GM10266 (cell line): ENCODE measurements around the gene HNRNPDL.

Experiments used
- DNase-seq: peaks from one replicate; pipeline ENCODE4 v3.0.0; 2012; ENCODE audit errors: extremely low spot score
- TF ChIP-seq, protein P1 (sequence below): IDR thresholded peaks from 2 replicates; pipeline ENCODE4 v1.5.1; 2012; ENCODE audit warnings: mild to moderate bottlenecking, low read depth; ENCODE audit not compliant: control insufficient read depth, insufficient read depth; ENCODE audit errors: missing control alignments

Gene HNRNPDL

DNA sequence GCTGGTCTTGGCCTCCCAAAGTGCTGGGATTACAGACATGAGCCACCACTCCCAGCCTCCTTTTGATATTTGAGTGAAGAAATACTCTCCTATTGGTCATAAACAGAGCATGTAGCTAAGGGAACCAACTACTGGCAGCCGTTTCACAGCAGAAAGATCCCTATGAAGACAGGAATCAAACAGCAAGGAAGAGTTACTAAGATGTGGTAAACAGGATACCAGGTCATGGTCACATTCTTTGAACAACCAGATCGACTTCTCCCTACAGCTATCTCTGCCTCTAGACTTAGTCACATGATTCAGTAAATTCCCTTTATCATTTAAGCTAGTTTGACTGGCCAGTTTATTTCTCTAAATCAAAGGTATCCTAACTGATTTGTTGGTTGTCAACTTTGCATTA, 47.5 kb downstream of the HNRNPDL start:
- no peak for DNase-seq
- TF ChIP-seq, protein P1, sequence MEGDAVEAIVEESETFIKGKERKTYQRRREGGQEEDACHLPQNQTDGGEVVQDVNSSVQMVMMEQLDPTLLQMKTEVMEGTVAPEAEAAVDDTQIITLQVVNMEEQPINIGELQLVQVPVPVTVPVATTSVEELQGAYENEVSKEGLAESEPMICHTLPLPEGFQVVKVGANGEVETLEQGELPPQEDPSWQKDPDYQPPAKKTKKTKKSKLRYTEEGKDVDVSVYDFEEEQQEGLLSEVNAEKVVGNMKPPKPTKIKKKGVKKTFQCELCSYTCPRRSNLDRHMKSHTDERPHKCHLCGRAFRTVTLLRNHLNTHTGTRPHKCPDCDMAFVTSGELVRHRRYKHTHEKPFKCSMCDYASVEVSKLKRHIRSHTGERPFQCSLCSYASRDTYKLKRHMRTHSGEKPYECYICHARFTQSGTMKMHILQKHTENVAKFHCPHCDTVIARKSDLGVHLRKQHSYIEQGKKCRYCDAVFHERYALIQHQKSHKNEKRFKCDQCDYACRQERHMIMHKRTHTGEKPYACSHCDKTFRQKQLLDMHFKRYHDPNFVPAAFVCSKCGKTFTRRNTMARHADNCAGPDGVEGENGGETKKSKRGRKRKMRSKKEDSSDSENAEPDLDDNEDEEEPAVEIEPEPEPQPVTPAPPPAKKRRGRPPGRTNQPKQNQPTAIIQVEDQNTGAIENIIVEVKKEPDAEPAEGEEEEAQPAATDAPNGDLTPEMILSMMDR = no peak

DNA sequence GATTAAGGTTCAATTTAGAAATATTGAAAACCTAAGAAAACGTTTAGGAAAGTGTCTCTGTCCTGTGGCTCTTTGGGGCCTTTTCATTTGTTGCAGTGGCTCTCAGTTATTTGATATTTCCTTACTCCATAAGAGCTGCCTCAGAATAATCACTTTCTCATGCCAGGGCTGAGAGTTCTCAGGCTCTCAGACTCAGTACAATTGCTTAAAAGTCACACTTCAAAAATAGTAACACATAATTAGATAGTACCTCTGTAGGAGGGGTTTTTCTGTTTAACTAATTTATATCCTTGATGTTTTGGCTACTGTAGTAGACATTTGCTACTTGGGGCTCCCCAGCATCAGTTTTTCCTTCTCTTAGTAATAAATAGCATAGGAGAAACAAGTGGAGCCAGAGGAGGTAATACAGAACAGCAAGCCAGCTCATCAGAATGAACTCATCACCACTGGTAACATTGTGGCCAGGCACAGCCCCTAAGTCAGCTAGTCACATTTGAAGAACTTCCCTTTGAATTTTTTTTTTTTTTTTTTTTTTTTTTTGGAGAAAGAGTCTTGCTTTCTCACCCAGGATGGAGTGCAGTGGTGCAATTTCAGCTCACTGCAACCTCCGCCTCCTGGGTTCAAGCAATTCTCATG, 48.5 kb downstream of the HNRNPDL start:
- TF ChIP-seq, protein P1 = no peak
- DNase-seq = no peak

DNA sequence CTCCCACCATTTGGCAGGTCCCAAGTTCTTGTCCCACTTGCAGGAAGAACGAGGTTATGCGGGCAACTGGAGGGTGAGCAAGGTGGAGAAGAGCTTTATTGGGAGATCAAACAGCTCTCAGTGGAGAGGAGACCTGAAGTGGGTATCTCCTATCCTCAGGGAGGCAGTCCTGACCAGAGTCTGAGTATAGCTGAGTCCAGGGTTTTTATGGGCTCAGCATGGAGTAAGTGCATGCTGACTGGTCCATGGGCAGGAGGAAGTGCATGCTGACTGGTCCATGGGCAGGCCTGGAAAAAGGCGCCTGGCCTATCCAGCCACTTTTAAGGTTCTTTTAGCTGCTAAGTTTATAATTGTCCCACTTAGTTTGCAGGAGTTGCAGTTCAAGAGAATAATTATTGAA, 49.0 kb downstream of the HNRNPDL start:
- no peak for DNase-seq
- TF ChIP-seq, protein P1 = no peak

DNA sequence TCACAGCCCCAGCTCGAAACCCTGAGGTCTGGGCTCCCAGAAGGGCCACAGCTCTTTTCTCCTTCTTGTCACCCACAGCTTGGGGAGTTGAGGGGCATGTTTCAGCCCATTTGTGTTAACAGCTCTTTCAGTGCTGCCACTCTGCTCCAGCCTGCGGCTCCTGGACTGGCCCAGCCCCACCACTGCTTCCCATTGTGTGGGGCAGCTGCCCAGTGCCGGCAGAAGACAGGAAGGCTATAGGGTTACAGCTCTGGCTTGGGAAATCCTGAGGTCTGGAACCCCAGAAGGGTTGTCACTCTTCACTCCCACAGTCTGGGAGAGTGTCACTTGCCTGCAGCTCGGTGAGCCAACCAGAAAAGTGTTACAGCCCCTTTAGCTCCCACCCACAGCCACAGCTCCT, 49.4 kb downstream of the HNRNPDL start:
- no peak for DNase-seq
- TF ChIP-seq, protein P1 = no peak

GRCh38 chr4:82380344-82380743, 49.9 kb downstream of the HNRNPDL start:
- no peak for DNase-seq
- TF ChIP-seq, protein P1 = no peak

DNA sequence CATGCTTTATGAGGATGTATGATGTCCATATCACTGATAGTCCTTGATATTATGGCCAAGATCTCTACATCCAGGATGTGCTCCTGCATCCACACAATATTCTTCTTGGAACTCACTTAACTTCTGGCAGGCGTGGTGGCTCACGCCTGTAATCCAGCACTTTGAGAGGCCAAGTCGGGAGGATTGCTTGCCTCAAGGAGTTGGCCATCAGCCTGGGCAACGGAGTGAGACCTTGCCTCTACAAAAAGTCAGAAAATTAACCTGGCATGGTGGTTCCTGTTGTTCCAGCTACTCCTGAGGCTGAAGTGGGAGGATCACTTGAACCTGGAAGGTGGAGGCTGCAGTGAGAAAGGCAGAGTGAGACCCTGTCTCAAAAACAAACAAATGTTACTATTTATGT, 54.2 kb downstream of the HNRNPDL start:
- DNase-seq = no peak
- TF ChIP-seq, protein P1 = no peak

GRCh38 chr4:82373816-82374625, 56.2 kb downstream of the HNRNPDL start, which contains the start of gene HNRNPD:
Gene HNRNPD, minus strand, starts transcription at chr4:82373991. Its CDS starts 313 bp downstream, at chr4:82373678.
- DNase-seq = peak; percentile 97
- TF ChIP-seq, protein P1 = no peak
